HG03442 (cell line): Measurements from ENCODE around the gene GLIS1.
A peak's percentile ranks its signal among the peaks of the same experiment; 100 is the strongest.
"Not testable (repeated sequence)": the region's sequence is repeated elsewhere in the genome, so short reads cannot be mapped to it uniquely, and the experiment has no call there.

Experiments
- ATAC-seq: cut with Tn5 transposase; IDR thresholded peaks from one replicate; pipeline ENCODE4 v1.9.1; 2021; ENCODE audit warnings: mild to moderate bottlenecking, moderate library complexity; ENCODE audit not compliant: unreplicated experiment

The GLIS1 gene

DNA sequence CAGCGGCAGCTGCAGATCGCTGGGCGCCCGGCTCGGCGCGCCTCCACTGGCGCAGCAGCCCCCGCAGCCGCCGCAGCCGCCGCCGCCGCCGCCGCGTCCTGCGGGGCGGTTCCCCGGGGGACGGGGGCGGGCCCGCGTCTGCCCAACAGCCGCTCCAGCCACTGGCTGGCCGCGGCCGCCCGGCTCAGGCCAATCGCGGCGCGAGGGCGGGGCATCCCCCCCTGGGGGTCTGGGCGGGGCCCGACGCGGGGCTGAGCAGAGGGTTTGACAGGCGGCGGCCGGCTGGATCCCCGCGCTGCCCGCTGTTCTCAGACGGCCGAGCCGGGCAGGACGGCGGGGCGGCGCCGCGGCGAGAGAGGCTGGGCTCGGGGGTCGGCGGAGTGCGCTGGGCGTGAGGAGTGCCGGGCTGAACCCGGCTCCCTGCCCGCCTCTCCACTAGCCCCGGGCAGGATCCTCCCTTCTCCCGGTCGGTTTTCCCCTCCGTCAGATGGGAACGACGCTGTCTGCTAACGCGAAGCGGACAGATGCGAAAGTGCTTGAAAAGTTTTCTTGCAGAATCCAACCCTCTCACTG is at the start of gene GLIS1:
Gene GLIS1 (minus strand): TSS at position 56 of the 573 bp plus-strand sequence. CDS start 1,100 bp downstream, outside the sequence.
- peak; percentile 90 for ATAC-seq

DNA sequence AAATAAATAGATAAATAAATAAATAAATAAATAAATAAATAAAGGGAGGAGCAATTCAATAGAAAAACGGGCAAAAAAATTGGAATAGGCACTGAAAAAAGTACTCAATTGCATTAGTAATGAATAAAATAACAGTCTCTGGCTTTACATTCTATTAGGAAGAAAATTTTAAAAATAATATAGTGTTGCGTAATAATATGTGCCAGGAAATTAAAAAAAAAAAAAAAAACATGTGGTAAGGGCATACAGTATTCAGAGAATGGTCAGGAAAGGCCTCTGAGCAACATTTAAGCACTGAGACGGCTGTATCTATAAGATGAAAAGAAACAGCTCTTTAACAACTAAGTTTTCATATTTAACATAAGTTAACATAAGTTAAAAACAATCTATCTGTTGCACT is 48.7 kb upstream of the GLIS1 start:
- no peak for ATAC-seq

DNA sequence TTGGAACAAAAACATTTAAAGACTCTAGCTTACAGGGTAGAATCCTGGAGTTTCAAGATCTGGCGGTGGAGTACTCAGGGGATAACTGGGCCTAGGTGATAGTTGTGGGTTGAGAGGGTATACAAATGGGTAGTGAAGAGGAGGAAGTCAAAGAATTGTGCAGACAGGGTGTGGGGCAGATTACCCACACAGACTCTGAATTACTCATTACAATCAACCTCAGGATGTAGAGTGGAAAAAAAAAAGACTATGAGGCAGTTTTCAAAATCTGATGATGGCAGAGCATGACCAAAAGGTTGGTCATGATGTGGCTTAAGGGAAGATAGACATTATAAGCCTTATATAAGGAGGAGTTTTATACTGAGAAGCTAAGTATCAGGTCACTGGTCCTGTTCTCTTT is 44.1 kb upstream of the GLIS1 start:
- no peak for ATAC-seq

DNA sequence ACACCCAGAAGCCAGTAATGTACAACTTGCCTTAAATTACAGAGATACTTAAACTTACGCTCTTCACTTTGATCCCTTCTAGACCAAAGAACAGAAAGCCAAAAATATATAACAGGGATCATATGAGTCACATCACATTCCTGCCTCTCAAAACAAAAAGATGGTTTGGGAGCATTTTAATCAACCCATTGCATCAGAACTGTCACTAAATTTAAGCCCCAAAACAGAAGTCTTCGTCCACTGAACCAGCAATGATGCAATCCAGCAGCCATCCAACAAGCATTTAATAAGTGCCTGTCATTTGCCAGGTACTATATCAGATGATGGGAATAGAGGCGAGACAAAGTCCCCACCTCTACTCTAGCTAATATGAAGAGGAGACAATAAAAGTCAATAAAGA is 42.7 kb upstream of the GLIS1 start:
- no peak for ATAC-seq

DNA sequence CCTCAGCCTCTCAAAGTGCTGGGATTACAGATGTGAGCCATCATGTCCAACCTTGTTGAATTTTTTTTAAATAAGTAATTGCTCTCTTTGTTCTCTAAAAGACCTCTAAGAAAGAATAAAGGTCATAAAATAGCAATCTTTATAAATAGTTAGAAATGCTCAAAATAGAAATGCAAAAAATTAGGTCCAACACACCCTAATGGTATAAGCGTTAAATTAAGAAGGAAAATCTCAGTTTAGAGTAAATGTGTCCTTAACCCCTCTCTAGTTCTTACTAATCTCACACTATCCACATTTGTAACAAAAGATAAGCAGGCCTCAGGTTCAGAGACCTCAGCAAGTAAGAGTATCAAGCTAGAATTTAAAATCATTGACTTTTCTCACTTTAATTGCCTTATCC is 38.3 kb upstream of the GLIS1 start:
- ATAC-seq: no peak

DNA sequence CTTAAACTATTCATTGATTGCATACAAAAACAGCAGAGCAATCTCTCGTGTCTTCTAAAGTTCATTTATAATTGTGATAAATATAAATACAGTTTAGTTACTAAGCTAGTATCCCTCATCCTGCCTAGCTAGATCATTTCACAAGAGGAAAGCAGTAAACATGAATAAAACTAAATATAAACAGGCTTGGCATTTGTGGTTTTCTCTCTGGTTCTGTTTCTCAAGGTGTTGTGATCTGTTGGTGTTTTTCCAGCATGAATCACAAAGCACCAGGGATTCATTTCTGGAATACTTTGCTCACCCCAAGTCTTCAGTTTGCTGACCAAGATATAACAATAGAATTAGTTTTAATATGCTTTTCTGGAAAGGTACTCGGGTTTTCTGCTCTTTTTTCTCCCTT is 32.7 kb upstream of the GLIS1 start:
- no peak for ATAC-seq

DNA sequence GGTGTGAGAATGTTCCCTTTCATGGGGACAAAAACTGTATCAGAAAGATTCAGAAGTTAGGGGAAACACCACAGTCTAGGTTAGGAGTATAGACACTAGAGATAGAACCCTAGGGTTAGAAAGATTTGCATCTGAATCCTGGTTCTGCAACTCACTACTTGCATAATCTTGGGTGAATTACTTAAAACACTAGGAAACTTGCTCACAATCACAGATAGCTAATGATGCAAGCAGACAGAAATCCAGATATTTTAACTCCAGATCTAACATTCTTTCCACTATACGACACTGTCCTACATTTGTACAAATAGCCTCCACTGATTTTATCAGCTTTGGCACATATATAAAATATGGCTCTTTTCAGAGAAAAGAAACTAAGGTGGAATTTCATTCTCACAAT is 30.8 kb upstream of the GLIS1 start:
- no peak for ATAC-seq

DNA sequence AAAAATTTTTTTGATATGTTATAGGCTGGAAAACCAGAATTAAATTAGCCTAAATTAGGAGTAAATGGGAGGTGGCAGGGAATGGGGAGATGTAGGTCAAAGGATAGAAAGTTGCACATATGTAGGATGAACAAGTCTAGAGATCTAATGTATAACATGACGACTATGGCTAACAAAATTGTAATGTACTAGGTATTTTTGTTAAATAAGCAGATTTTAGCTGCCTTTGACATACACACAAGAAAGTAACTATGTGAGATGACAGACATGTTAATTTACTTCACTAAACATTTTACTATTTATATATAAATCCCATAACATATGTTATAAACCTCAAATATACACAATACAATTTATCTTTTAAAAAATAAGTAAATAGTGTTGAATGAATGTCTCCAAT is 30.2 kb upstream of the GLIS1 start:
- ATAC-seq: no peak

DNA sequence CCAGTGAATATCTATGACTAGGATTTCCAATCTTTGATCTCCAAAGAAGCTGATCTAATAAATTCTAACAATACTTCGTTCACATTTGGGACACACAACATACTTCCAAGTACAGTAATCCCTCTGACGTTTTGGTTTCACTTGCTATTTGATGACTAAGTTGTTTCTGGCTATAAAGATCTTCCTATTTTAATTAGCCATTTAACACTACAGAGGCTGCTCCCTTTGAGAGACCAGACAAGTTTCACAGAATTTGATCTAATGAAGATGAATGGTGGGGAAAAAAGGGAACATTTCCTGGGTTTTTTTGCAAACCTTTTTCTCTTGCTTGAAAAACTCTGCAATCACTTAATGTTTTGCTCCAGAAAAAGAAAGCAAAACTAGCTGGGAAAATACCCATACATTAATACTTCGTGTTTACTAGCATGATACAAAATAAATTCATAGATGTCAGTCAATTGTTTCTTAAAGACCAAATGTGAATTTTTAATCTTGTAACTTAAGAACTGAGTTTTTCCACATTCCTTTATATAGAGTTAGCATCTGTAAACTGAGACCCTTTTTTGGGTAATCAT is 28.0 kb upstream of the GLIS1 start:
- ATAC-seq: no peak

DNA sequence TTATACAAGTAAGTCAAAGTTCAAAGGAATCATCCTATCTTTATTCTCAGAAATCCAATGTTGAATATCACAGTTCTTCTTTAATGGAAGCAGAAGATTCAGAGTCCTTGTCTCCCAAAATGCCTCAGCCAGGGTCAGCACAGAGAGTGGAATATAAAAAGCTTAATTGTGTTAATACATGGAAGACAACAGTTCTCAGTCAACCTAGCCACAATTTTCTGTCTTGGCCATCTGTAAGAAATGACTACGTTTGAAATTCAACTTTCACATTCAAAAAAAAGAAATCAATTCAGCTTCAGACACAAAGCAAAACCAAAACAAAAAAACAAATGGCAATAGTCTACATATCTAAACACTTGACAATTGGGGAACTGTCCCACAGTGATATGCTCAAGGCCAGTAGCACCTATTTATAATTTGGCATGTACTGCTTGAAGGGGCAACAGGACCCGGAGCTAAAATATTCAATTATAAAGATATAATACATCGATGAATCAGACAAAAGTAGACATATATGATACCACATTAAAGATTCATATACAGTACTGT is 27.3 kb upstream of the GLIS1 start:
- ATAC-seq: no peak

DNA sequence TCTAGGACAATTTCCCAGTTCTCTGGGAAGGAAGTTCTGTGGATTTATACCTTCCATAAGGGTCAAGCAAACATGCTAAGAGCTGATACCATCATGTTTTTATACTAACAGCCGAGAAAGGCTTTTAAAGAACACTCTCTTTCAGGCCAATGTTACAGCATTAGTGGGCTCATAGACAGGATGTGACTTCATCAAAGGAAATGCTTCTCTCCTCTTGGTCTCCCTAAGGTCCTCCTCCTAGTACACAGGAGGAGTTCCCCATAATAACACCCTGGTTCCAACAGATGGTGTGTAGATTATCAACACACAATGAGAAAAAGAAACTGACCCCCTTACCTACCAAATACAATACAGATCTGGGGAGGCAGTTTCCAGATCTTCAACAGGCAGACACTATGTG is 26.7 kb upstream of the GLIS1 start:
- ATAC-seq: no peak

DNA sequence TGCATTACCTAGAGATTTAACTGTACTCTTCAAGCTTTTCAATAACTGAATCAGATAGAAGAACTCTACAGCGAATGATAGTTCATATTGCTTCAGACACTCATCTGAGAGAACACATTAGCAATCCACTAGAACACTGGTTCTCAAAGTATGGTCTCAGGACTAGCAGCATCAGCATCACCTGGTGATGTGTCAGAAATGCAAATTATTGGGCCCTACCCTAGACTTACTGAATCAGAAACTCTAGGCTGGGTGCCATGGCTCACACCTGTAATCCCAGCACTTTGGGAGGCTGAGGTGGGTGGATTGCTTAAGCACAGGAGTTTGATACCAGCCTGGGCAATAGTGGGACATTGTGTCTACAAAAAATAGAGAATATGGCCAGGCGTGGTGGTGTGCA is 24.9 kb upstream of the GLIS1 start:
- no peak for ATAC-seq

DNA sequence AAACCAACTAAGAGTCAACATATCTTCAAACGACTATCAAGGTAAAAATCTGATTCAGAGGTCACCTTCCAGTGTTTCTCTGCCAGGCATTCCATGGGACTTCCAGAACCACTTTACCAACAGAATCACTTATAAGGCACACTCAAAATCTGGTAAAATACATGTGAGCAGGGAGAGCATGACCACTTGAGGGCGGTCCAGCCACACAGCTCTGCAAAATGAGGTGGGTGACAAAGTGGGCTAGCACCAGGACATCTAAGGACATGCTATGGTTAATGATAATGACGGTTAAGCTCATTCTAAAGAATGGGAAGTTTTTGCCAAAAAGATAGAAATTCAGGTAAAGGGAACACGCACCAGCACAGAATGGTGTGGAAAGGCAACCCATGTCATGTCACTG is 24.5 kb upstream of the GLIS1 start:
- ATAC-seq: no peak

DNA sequence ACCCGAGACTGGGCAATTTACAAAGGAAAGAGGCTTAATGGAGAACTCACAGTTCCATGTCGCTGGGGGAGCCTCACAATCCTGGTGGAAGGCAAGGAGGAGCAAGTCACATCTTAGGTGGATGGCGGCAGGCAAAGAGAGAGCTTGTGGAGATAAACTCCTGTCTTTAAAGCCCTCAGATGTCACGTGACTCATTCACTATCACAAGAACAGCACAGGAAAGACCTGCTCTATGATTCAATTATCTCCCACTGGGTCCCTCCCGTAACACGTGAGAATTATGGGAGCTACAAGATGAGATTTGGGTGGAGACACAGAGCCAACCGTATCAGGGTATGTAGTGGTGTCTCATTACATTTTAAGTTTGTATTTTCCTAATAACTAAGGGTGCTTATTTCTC is 21.5 kb upstream of the GLIS1 start:
- ATAC-seq: not testable (repeated sequence)

DNA sequence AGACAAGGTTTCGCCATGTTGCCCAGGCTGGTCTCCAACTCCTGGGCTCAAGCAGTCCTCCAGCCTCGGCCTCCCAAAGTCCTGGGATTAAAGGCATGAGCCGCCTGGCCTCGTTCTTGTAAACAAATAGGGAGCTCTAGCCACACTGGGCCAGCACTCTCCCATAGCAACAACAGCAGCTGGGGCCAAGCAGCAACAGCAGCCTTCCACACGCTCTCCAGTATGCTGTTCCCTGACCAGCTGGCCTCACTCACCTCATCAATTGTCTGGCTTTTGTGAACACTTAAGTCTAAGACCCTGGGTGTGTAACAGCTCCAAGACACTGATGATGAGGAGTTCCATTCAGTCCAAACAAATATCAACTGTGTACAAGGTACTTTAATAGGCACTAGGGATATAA is 16.9 kb upstream of the GLIS1 start:
- no peak for ATAC-seq

DNA sequence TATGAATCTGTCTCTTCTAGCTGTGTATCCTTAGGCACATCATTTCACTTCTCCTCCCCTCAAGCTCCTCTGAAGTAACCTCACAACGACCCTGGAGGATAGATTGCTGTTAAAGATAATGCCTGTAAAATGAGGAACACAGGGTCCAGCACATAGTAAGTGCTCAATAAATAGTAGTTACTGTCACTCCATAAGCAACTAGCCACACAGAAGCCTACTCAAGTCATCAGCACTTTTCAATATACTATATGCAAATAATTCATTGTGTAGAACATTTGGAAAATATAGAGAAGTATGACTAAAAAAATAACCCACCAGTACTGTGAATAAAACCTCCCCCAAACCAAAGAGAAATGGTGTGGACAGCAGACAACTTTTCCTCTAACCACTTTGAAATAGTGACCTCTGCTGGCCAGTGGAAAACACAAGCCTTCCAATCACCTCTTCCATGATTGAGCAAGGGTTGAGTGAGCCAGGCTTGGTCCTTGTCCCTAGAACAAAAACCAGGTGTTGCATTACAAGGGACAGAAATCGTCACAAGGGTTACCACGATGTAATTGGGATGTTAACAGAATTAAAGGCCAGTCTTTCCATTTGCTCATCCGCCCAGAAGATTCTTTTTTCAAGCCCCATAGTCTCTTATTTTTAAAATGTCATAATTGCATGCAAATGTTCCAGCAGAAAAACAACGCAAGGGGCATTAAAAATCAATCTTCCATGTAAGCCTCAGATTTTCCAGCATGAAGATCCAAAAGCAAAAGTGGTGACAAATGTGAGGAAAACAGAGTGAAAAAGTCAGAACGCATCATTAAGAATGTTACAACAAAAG is 15.7 kb upstream of the GLIS1 start:
- ATAC-seq: no peak

DNA sequence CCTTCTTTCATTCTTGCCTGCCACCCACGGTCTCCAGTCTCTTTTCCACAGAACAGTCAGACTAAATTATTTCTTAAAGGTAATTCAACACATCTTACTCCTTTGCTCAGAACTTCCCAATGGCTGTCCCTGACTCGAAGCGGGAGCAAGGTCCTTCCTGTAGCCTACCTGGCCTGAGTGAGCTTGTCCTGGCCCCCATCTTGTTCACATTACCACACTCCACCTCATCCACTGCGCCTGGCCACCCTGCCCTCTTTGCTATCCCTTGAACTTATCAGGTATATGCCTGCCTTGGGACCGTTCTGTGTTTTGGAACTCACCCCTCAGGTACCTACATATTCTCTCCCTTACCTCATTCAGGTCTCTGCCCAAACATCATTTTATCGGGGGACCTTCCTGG is 13.3 kb upstream of the GLIS1 start:
- ATAC-seq: no peak

DNA sequence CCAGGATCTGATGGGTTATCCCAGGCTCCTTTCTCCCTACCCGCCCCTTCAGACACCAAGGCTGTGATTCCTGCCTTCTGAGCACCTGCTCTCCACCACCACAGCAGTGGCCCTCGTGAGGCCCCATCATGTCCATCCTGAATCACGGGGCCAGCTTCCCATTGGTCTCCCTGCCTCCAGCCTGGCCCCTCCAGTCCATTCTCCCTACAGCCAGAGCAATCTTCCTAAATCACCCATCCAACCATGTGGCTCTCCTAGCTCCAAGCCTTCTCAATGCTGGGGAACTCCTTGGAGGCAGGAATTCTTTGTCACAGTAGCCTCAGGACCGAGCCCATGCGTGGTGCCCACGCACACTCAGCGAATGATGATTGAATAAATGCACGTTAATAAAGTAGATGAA is 8.9 kb upstream of the GLIS1 start:
- ATAC-seq: no peak

DNA sequence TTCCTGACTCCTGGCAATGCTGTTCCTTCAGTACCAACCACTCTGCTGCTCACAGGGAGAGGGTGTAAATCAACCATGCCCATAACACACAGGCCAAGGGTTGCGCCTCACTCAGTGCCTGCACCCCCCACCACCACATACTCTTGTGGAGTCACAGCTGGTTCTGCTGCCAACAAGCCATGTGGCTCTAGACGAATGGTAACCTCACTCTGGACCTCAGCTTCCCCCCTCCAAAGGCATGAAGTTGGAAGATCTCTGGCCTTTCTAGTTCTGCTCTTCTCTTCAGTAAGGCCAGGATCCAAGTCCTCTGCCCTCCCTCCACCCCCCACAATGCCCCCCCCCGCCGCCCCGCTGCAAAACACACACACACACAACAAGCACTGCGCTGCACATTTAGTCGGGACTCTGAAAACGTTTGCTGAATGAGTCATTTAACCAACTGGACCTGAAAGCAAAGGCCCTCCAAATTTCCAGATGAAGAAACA is 1.7 kb upstream of the GLIS1 start:
- ATAC-seq: no peak

DNA sequence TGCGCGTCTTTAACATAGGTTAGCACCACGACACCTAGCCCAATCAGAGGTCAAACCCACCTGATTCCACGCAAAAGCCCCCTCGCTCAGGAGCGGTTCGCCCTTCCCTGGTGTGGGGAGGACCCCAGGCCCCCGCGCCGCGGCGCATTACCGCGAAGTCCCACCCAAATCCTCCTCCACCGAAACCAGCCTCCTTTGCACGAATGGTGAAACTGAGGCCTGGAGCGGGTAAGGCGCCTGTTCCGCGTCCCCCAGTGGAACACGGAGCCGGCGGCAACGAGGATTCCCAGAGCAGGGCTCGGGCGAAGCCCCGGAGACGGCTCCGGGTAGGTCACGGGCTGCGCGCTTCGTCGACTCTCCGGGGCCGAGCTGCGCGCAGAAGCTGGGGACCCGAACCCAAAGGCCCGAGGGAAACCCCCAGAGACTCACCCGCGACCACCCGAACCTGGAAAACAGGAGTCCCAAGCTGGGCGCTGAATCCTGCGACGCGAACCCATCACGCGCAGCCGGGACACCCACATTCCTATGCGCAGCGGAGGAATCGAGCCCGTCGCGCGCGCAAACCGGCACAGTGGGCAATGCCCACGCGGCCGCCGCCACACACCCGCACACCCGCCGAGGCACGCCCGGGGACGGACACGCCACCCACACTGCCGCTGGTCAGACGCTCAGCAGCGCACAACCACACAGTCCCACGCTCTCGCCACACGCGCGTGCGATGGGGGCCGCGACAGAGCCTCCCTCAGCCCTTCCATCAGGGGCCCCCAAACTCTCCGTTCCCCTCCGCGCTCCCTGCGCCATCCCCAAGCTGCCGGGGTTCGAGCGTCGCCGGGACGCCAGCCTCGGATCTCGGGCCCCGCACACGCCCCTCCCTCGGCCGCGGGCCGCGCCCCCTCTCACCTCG is 507 bp downstream of the GLIS1 start:
- ATAC-seq: no peak

DNA sequence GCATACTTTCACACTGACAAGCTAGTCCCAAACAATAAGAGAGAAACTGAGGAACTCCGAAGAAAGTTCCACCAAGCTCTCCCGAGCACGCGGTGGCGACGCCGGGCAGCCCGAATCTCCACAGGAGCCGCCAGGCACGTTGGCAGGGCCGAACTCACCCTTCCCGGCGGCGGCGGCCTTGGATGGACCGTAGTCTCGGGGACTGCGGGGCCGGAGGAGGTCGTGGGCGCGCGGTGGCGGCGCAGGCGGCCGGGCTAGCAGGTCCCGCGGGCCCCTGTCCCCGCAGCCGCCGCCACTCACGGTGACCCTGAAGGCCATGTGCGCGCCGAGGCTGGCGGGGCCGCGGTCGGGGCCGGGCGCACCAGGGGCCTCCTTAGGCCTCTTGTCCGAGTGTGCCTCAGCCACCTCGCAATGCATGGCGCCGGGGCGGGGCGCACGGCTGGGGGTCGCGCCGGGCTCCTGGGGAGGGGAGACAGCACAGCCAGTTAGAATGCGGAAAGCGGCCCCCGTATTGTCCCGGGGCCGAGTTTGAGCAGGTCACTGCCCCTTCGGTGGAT is 1.2 kb downstream of the GLIS1 start:
- no peak for ATAC-seq
